ENCODE data around the gene SLC38A1.

SLC38A1 gene

DNA sequence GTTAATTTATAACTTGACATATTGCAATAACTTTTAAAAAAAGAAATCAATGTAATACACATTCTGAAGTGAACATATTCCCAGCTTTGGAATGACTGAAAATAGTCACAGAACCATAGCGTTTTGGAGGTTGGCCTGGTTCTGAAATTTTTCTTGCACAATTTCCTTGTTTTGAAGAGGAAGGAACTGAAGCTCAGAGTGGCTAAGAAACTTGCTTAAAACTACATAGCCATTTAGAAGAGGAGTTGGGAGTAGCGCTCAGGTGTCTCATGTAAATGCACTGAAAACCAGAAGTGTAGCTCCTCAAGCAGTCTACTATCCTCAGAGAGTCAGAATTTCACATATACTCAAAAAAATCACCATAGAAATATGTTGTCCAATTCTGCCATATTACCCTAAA is 41.2 kb downstream of the SLC38A1 start:
- no peak for DNase-seq

DNA sequence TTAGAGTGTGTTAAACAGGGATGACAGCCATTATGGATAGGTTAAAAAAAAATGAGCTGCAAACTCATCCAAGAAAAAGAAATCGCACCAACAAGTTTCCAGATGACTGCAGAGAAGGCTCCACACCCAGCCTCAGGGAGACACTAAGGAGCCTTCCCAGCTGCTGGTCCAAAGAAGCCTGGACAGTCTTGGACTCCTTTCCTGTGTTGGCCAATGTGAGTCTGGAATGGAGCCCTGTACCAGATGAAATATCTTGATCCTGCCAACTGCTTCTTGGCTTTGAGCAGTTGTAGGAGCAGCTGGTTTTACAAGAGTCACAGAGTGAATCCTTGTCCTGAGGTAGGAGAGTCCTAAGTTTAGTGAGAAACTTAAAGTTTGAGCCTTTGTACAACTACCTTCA is 44.5 kb downstream of the SLC38A1 start:
- DNase-seq, result no peak

GRCh38 chr12:46223047-46223446 is 45.8 kb downstream of the SLC38A1 start:
- no peak for DNase-seq

- DNase-seq, result no peak
Measured at GRCh38 chr12:46222636-46223035, 46.2 kb downstream of the SLC38A1 start.

- no peak for DNase-seq
Measured at GRCh38 chr12:46221255-46222128, 47.4 kb downstream of the SLC38A1 start.

- no peak for DNase-seq
Measured at GRCh38 chr12:46219877-46220655, 48.8 kb downstream of the SLC38A1 start.

DNA sequence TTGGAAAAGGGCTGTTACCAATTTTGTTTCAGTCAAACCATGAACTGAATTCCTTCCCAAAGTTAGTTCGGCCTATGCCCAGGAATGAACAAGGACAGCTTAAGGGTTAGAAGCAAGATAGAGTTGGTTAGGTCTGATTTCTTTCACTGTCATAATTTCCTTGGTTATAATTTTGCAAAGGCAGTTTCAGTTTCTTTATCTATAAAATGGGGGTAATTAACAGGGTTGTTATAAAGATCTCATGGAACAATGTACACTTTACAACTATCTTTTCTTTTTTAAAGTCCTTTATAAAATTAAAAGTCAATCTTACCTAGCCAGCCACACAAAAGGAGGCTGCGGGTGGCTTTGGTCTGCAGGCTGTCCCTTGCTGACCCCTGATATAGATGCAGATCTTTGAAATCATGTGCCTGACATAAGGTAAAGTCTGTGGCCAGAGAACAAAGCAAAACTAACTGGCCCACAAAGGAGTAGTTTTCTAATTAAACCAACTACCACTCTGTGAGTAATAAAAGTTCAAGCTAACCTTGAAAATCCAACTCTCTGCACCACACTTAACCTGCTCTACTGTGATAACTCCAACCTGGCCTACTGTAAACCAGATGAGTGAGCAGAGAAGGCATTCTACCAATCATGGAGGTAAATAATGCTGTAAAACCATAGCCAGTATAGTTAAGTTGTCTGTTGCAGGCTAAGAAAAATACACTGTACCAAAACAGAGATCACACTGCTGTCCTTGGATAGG is 49.5 kb downstream of the SLC38A1 start:
- no peak for DNase-seq

- no peak for DNase-seq
Measured at GRCh38 chr12:46218322-46219095, 50.3 kb downstream of the SLC38A1 start.

- DNase-seq, result no peak
Measured at GRCh38 chr12:46217541-46218321, 51.1 kb downstream of the SLC38A1 start.

- DNase-seq, result no peak
Measured at GRCh38 chr12:46214668-46215436, 54.0 kb downstream of the SLC38A1 start.

GRCh38 chr12:46212108-46212982 is 56.5 kb downstream of the SLC38A1 start:
- peak; percentile 50 for DNase-seq

DNA sequence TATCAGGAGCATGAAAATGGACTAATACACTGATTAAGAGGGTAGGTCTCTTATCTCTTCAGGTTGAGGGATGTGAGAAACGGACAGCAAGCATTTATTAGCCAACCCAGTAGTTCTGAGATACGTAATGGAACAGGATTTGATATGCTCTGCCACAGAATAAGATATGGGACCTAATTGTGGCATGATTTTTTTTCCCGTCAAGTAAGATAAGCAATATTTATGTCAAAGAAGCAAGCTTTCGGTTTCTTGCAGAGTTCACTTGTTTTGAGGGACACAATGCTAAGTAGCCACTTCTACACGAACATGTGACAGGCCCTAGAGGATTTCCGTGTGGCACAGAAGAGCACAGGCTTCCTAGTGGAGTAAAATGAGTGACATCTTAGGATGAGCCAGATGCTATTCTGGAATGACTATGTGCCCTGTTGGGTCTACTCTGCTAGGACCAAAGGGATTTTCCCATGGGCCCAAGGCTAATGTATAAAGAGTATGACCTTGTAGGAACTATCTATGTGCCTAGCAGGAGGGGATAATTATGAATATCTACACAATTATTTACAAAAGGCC is 57.9 kb downstream of the SLC38A1 start:
- no peak for DNase-seq

DNA sequence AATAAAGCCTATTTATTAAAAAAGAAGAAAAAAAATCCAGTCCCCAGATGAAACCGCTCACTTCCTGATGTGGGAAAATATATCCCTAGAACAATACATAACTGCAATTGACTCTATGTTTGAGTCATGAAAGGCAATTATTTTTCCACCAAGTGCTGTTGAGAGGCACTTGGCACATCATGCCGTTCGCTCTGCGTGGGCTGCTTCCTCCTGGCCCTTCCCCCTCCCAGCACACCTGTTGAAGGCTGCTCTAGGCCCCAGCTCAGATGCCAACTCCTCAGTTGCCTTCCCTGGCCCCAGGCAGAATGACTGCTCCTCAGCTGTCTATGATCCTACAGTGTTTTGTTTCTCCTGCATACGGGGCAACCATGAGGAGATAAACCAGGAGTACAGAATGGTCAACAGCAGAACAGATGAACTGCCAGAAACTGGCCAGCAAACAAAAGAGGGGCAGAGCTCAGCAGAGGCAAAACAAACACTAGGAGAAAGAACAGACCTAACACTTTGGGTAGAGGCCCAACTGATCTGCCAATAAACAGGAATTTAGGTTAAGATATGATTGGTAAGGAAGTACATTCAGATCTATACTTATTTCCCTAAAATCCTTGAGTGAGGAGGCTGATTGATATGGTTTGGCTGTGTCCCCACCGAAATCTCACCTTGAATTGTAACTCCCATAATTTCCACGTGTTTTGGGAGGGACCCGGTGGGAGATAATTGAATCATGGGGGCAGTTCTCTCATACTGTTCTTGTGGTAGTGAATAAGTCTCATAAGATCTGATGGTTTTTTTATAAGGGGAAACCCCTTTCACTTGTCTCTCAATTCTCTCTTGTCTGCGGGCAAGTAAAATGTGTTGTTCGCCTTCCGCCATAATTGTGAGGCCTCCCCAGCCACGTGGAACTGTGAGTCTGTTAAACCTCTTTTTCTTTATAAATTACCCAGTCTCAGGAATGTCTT is 58.6 kb downstream of the SLC38A1 start:
- peak; percentile 90 for DNase-seq

DNA sequence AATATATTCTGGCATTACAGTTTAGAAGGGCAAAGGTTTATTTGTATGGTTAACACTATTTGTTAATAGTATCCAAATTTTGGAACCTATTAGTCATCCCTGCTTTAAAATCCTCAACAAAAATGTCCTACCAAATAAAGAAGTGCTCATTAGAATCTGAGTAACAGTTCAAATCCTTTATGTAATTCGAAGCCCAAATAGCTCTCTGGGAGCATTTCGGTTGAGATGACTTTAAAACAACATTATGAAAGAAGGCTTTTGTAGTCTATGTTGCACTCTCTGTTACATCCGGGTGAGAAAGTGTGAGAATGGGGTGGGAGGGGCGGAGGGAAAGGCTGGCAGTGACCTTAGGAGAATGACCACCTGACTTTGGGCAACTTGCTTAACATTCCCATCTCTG is 59.7 kb downstream of the SLC38A1 start:
- no peak for DNase-seq

GRCh38 chr12:46208370-46208769 is 60.5 kb downstream of the SLC38A1 start:
- DNase-seq, result no peak

- no peak for DNase-seq
Measured at GRCh38 chr12:46207644-46208043, 61.2 kb downstream of the SLC38A1 start.

DNA sequence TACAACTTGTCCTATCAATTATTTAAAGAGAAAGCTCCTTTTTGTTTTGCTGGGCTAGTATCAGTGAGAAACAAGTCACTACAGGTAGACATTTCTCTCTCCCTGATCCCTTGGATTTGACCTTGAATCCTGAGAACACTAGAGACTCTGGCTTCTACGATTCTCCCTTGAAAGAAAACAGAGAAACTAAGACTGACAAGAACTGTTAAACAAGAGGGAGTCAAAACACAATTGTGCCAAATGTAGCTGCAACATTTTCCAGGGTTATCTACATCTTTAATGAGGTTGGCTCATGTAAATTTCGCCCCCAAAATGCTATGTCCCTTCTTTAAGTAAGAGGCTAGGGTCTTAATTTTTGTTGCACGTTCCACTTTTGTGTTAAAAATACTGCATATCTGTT is 62.4 kb downstream of the SLC38A1 start:
- DNase-seq, result no peak

- no peak for DNase-seq
Measured at GRCh38 chr12:46205294-46205693, 63.5 kb downstream of the SLC38A1 start.

Data from COR-L47 (cell line).